ENCODE data around the gene BAIAP2L1.

GRCh38 chr7:98406827-98407226 lies 5.9 kb upstream of the BAIAP2L1 start:
- TF ChIP-seq, protein P1, sequence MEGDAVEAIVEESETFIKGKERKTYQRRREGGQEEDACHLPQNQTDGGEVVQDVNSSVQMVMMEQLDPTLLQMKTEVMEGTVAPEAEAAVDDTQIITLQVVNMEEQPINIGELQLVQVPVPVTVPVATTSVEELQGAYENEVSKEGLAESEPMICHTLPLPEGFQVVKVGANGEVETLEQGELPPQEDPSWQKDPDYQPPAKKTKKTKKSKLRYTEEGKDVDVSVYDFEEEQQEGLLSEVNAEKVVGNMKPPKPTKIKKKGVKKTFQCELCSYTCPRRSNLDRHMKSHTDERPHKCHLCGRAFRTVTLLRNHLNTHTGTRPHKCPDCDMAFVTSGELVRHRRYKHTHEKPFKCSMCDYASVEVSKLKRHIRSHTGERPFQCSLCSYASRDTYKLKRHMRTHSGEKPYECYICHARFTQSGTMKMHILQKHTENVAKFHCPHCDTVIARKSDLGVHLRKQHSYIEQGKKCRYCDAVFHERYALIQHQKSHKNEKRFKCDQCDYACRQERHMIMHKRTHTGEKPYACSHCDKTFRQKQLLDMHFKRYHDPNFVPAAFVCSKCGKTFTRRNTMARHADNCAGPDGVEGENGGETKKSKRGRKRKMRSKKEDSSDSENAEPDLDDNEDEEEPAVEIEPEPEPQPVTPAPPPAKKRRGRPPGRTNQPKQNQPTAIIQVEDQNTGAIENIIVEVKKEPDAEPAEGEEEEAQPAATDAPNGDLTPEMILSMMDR (IDR thresholded peaks at IDR 0.05): no peak
- no peak for TF ChIP-seq POLR2A (IDR thresholded peaks at IDR 0.05)

Data from esophagus squamous epithelium (tissue), 4 donors.